COLO829 (cell line): Measurements from ENCODE around the gene FOXE1.
A peak's percentile ranks its signal among the peaks of the same experiment; 100 is the strongest.

Experiments used
- DNase-seq: peaks from one replicate; pipeline ENCODE4 v3.0.0; 2012; ENCODE audit warnings: low spot score

Gene FOXE1

GRCh38 chr9:97853056-97853843, at the start of gene FOXE1:
TSS of gene FOXE1 (plus strand) at chr9:97853226. CDS start at chr9:97853915, 689 bp downstream.
- DNase-seq, result no peak

GRCh38 chr9:97804059-97804365, 49.0 kb upstream of the FOXE1 start:
- no peak for DNase-seq

GRCh38 chr9:97806721-97807120, 46.3 kb upstream of the FOXE1 start:
- no peak for DNase-seq

GRCh38 chr9:97807681-97808080, 45.3 kb upstream of the FOXE1 start:
- no peak for DNase-seq

GRCh38 chr9:97808415-97808814, 44.6 kb upstream of the FOXE1 start:
- no peak for DNase-seq

GRCh38 chr9:97808972-97809371, 44.1 kb upstream of the FOXE1 start:
- no peak for DNase-seq

GRCh38 chr9:97809666-97810344, 43.2 kb upstream of the FOXE1 start:
- no peak for DNase-seq

GRCh38 chr9:97811533-97812246, 41.3 kb upstream of the FOXE1 start:
- peak; percentile 28 for DNase-seq

GRCh38 chr9:97812247-97812543, 40.8 kb upstream of the FOXE1 start:
- DNase-seq, result no peak

- DNase-seq, result no peak
Observed at GRCh38 chr9:97813072-97813471, 40.0 kb upstream of the FOXE1 start.

GRCh38 chr9:97819735-97820134, 33.3 kb upstream of the FOXE1 start:
- DNase-seq, result no peak

- DNase-seq, result no peak
Observed at GRCh38 chr9:97820373-97820772, 32.7 kb upstream of the FOXE1 start.

GRCh38 chr9:97830884-97831829, 21.9 kb upstream of the FOXE1 start:
- DNase-seq, result no peak

GRCh38 chr9:97831843-97832636, 21.0 kb upstream of the FOXE1 start:
- no peak for DNase-seq

GRCh38 chr9:97840521-97840920, 12.5 kb upstream of the FOXE1 start:
- no peak for DNase-seq

- no peak for DNase-seq
Observed at GRCh38 chr9:97842960-97843359, 10.1 kb upstream of the FOXE1 start.

GRCh38 chr9:97845130-97845529, 7.9 kb upstream of the FOXE1 start:
- no peak for DNase-seq

GRCh38 chr9:97845763-97846162, 7.3 kb upstream of the FOXE1 start:
- DNase-seq, result no peak

- no peak for DNase-seq
Observed at GRCh38 chr9:97846347-97846746, 6.7 kb upstream of the FOXE1 start.

GRCh38 chr9:97847474-97848214, 5.4 kb upstream of the FOXE1 start:
- no peak for DNase-seq

GRCh38 chr9:97848215-97848479, 4.9 kb upstream of the FOXE1 start:
- DNase-seq, result no peak
